HAP-1 (cell line): ENCODE data around the gene E4F1.

Source experiments
- DNase-seq, 2 experiments: peaks; one replicate each; pipeline ENCODE4 v3.0.0-alpha.2; 2016 to 2020; ENCODE audit warnings: low spot score in 2 of 2
- H3K27me3 ChIP-seq: fragments of 250-450 bp; sonication (Bioruptor Pico); 2 replicates; pipeline ENCODE4 v1.5.1; 2020; ENCODE audit warnings: low read depth, mild to moderate bottlenecking, moderate library complexity
- H3K36me3 ChIP-seq: fragments of 250-450 bp; sonication (Bioruptor Pico); replicated peaks from 2 replicates; pipeline ENCODE4 v1.5.1; 2020; ENCODE audit warnings: mild to moderate bottlenecking
- H3K4me1 ChIP-seq: fragments of 250-450 bp; sonication (Bioruptor Pico); 2 replicates; pipeline ENCODE4 v1.5.1; 2020; ENCODE audit warnings: mild to moderate bottlenecking
- H3K4me3 ChIP-seq: fragments of 250-450 bp; sonication (Bioruptor Pico); 2 replicates; pipeline ENCODE4 v1.5.1; 2020; ENCODE audit warnings: mild to moderate bottlenecking, moderate library complexity
- H3K9me3 ChIP-seq: fragments of 250-450 bp; sonication (Bioruptor Pico); 2 replicates; pipeline ENCODE4 v1.5.1; 2020; ENCODE audit warnings: mild to moderate bottlenecking, moderate library complexity
- in situ Hi-C: fragments of 300-500 bp; cut with MboI; formaldehyde crosslinking; loops from 3 replicates; pipeline ENCODE4 v1.14.3; 2020; ENCODE audit warnings: low sequenced_read_pairs, inconsistent platforms, mixed read lengths

Gene E4F1

DNA sequence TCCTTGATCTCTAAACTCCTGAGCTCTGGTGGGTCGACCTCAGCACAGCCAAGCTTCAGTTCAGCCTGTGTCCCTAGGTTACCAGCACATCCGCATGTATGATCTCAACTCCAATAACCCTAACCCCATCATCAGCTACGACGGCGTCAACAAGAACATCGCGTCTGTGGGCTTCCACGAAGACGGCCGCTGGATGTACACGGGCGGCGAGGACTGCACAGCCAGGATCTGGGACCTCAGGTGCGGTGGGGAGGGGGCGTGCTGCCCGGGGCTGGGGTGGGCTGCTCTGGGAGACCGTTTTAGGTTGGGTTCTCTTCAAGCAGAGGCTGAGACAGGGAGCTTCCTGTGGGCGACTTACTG lies 17.0 kb upstream of the E4F1 start:
- Histone ChIP-seq H3K9me3 (no peaks in the 10 kb centered on the region), H3K36me3 (peaks cover 36% of the 10 kb centered on the region), H3K4me3 (peak overlapping the region; percentile 100), H3K27me3 (no peaks in the 10 kb centered on the region), H3K4me1 (peaks cover 8% of the 10 kb centered on the region)
- no peak for DNase-seq
- in situ Hi-C loops = no loop called here

DNA sequence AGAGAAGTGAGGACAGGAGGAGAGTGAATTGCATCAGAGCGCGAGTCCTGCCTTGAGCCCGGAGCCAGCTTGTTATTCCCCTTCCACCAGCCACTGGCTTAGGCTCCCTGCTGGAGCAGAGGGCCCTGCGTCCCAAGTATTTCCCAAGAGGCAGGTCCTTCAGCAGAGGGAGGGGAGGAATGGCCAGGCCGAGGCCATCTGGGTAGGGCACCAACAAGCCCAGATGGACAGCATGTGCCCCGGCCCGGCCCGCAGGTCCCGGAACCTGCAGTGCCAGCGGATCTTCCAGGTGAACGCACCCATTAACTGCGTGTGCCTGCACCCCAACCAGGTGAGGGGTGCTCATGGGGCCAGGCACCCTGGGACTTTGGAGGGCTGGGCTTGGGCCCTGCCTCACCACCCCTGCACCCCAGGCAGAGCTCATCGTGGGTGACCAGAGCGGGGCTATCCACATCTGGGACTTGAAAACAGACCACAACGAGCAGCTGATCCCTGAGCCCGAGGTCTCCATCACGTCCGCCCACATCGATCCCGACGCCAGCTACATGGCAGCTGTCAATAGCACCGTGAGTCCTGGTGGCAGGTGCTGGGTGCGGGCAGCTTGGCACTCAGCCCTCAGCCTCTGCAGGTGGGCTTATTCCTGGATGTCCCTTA lies 16.5 kb upstream of the E4F1 start:
- no peak for DNase-seq
- peaks cover 8% of the 10 kb centered on the region for H3K4me1 ChIP-seq
- no peaks in the 10 kb centered on the region for H3K27me3 ChIP-seq
- no peak overlapping the region; the same call in 1 of the 2 replicates for H3K4me3 ChIP-seq
- H3K36me3 ChIP-seq = peaks cover 36% of the 10 kb centered on the region
- in situ Hi-C loops = no loop called here
- no peaks in the 10 kb centered on the region for H3K9me3 ChIP-seq

GRCh38 chr16:2207872-2208271 lies 15.5 kb upstream of the E4F1 start:
- no peak overlapping the region for H3K4me3 ChIP-seq
- in situ Hi-C loops = no loop called here
- DNase-seq = no peak
- no peaks in the 10 kb centered on the region for H3K9me3 ChIP-seq
- H3K36me3 ChIP-seq = peaks cover 42% of the 10 kb centered on the region
- no peaks in the 10 kb centered on the region for H3K27me3 ChIP-seq
- H3K4me1 ChIP-seq = peaks cover 17% of the 10 kb centered on the region

DNA sequence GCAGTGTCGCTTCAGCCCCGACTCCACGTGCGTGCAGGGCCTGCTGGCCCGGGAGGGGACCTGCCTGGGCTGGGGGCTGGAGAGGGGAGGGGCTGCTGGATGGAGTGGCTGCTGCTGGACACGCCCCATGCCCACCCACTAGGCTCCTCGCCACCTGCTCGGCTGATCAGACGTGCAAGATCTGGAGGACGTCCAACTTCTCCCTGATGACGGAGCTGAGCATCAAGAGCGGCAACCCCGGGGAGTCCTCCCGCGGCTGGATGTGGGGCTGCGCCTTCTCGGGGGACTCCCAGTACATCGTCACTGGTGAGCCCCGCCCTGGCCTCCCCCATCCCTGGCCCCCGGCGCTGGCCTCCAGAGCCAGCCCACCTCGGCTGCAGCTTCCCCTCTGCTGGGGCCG lies 15.1 kb upstream of the E4F1 start:
- no peak overlapping the region for H3K4me3 ChIP-seq
- H3K27me3 ChIP-seq = no peaks in the 10 kb centered on the region
- in situ Hi-C loops = no loop called here
- no peak for DNase-seq
- peaks cover 42% of the 10 kb centered on the region for H3K36me3 ChIP-seq
- H3K9me3 ChIP-seq = no peaks in the 10 kb centered on the region
- peaks cover 19% of the 10 kb centered on the region for H3K4me1 ChIP-seq

GRCh38 chr16:2208772-2209171 lies 14.6 kb upstream of the E4F1 start:
- no peaks in the 10 kb centered on the region for H3K27me3 ChIP-seq
- in situ Hi-C loops = no loop called here
- no peaks in the 10 kb centered on the region for H3K9me3 ChIP-seq
- DNase-seq = no peak
- H3K4me3 ChIP-seq = no peak overlapping the region
- peaks cover 19% of the 10 kb centered on the region for H3K4me1 ChIP-seq
- H3K36me3 ChIP-seq = peaks cover 42% of the 10 kb centered on the region

DNA sequence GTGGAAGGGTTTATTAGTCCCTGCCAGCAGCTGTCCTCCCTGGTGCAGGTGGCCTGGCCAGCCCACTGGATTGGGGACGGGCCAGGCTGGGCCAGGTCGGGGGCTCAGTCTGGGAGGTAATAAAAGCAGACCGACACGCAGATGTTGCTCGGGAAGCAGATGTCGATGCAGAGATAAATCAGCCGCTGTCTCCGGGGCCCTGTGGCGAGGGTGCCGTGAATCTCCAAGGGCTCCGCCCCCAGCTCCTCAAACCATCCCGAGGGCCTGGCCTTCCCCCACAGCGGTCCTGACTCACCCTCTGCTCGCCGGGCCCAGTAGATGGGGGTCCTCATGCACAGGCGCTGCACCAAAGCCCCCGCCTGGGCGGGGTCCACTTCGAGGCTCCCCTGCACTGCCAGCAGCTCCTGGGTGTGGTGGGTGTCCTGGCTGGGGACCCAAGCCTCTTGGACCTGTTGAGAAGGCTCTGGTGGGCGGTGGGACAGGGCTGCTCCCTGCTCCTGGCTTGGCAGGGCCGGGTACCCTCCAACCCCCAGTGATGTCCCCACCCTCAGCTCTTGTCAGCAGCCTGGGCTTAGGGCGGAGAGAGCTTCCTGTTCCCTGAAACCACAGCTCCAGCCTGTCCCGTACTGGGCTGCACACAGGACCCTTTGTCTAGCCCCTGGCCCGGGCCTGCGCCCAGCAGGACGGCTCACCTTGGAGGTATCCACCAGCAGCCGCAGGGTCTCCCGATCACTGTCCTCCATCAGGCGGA lies 14.0 kb upstream of the E4F1 start:
- H3K27me3 ChIP-seq = no peaks in the 10 kb centered on the region
- no peaks in the 10 kb centered on the region for H3K9me3 ChIP-seq
- H3K4me3 ChIP-seq = no peak overlapping the region
- peaks cover 42% of the 10 kb centered on the region for H3K36me3 ChIP-seq
- DNase-seq = no peak
- in situ Hi-C loops = no loop called here
- H3K4me1 ChIP-seq = peaks cover 18% of the 10 kb centered on the region

DNA sequence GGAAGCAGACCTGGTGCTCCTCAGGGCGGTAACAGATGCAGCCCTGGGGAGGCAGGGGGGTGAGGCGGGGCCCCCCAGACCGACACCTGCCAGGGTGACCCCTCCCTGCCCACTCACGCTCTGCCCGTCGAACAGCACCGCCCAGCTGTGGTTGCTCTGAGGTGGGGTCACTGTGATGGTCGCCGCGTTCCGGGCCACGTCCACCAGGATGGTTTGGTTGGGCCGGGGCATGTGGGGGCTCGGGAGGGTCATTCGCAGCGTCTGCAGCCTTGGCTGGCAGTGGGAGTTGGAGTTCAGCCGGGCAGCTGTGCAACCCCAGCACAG lies 13.4 kb upstream of the E4F1 start:
- Histone ChIP-seq H3K4me1 (peaks cover 15% of the 10 kb centered on the region), H3K4me3 (no peak overlapping the region), H3K27me3 (no peaks in the 10 kb centered on the region), H3K9me3 (no peaks in the 10 kb centered on the region), H3K36me3 (peaks cover 42% of the 10 kb centered on the region)
- in situ Hi-C loops = no loop called here
- no peak for DNase-seq

DNA sequence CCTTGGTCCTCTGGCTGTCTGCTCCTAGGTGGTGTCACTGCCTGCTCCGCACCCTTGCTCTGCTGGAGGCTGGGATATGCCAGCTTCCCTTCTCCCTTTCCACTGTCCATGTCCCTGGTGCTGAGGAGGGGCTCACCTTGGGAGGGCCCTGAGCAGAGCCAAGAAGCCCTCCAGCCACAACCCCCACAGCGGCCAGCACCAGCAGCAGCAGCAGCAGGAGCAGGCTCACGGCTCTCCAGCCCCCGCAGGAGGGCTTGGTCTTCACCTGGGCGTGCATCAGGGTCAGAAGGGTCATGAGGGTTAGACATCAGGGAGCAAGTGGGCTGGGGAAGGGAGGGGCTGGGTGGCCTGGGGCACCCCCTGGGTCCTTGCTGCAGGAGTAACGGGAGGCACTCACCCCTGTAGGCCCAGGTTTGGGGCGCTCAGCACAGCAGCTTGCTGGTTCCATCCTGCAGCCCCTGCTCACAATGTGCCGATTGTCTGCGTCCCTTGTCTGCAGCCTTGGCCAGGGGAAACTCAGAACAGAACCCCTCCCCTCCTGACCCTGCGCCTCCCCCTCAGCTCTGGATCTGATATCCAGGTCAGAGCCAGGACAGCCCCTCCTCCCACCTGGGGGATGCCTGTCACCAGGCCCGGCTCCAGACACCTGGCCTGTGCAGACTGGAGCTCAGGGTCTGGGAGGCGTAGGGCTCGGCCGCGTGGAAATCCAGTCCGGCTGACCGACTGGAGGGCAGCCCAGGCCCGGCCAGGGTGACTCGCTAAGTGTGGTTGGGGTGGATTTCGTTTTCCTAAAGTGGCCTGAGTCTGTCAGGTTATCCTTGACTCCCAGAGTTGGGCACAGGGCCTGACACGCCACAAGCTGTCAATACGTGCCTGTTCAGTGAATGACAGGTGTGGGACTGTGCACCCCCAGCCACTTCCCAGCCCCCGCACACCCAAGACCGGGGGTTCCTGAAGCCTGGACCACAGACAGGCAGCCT lies 12.7 kb upstream of the E4F1 start, which contains the start of gene BRICD5:
Gene BRICD5, minus strand, starts transcription at position 478 of the 980 bp plus-strand sequence. Its CDS starts 30 bp downstream, at position 448.
- no peaks in the 10 kb centered on the region for H3K9me3 ChIP-seq
- H3K36me3 ChIP-seq = peaks cover 38% of the 10 kb centered on the region
- H3K4me1 ChIP-seq = peaks cover 21% of the 10 kb centered on the region
- in situ Hi-C loops = no loop called here
- no peak within 1 kb of the TSS for H3K4me3 ChIP-seq
- DNase-seq = no peak
- H3K27me3 ChIP-seq = no peaks in the 10 kb centered on the region

GRCh38 chr16:2211923-2212347 lies 11.5 kb upstream of the E4F1 start:
- Histone ChIP-seq H3K9me3 (no peaks in the 10 kb centered on the region), H3K27me3 (no peaks in the 10 kb centered on the region), H3K36me3 (peaks cover 35% of the 10 kb centered on the region), H3K4me1 (peaks cover 22% of the 10 kb centered on the region), H3K4me3 (no peak overlapping the region)
- in situ Hi-C loops = no loop called here
- no peak for DNase-seq

GRCh38 chr16:2212362-2213324 lies 10.7 kb upstream of the E4F1 start:
- no peaks in the 10 kb centered on the region for H3K27me3 ChIP-seq
- no peaks in the 10 kb centered on the region for H3K9me3 ChIP-seq
- peaks cover 28% of the 10 kb centered on the region for H3K36me3 ChIP-seq
- in situ Hi-C loops = no loop called here
- peak overlapping the region; percentile 50 for H3K4me3 ChIP-seq
- peaks cover 22% of the 10 kb centered on the region for H3K4me1 ChIP-seq
- peak in 1 of 2 experiments; percentile 47 for DNase-seq

GRCh38 chr16:2213817-2214718 lies 9.3 kb upstream of the E4F1 start:
- DNase-seq = no peak
- H3K27me3 ChIP-seq = no peaks in the 10 kb centered on the region
- peaks cover 24% of the 10 kb centered on the region for H3K4me1 ChIP-seq
- in situ Hi-C loops = no loop called here
- H3K36me3 ChIP-seq = peaks cover 13% of the 10 kb centered on the region
- H3K4me3 ChIP-seq = peak overlapping the region; percentile 50
- H3K9me3 ChIP-seq = no peaks in the 10 kb centered on the region

GRCh38 chr16:2214719-2214968 lies 8.7 kb upstream of the E4F1 start, which contains the start of gene PGP:
TSS of gene PGP (minus strand) at chr16:2214840. CDS start at chr16:2214777, 63 bp downstream.
- H3K4me1 ChIP-seq = peaks cover 25% of the 10 kb centered on the region
- no peaks in the 10 kb centered on the region for H3K9me3 ChIP-seq
- peaks cover 8% of the 10 kb centered on the region for H3K36me3 ChIP-seq
- no peak for DNase-seq
- in situ Hi-C loops = no loop called here
- H3K4me3 ChIP-seq = peak within 1 kb of the TSS; percentile 54
- no peaks in the 10 kb centered on the region for H3K27me3 ChIP-seq
